T-helper 1 cell (primary cell): Measurements from ENCODE around the gene SHMT1.
"Not testable (repeated sequence)": the region's sequence is repeated elsewhere in the genome, so short reads cannot be mapped to it uniquely, and the experiment has no call there.

Experiments
- DNase-seq, 5 donors: peaks; one replicate each; pipeline ENCODE4 v3.0.0-alpha.2; 2012 to 2020
- total RNA-seq, 4 donors: gene quantifications; one replicate each; lab custom pipeline; 2026; lab: John Stamatoyannopoulos, UW

Gene SHMT1
- total RNA-seq: 7.3 to 12.4 (median 8.3) reads per million in 4 donors

DNA sequence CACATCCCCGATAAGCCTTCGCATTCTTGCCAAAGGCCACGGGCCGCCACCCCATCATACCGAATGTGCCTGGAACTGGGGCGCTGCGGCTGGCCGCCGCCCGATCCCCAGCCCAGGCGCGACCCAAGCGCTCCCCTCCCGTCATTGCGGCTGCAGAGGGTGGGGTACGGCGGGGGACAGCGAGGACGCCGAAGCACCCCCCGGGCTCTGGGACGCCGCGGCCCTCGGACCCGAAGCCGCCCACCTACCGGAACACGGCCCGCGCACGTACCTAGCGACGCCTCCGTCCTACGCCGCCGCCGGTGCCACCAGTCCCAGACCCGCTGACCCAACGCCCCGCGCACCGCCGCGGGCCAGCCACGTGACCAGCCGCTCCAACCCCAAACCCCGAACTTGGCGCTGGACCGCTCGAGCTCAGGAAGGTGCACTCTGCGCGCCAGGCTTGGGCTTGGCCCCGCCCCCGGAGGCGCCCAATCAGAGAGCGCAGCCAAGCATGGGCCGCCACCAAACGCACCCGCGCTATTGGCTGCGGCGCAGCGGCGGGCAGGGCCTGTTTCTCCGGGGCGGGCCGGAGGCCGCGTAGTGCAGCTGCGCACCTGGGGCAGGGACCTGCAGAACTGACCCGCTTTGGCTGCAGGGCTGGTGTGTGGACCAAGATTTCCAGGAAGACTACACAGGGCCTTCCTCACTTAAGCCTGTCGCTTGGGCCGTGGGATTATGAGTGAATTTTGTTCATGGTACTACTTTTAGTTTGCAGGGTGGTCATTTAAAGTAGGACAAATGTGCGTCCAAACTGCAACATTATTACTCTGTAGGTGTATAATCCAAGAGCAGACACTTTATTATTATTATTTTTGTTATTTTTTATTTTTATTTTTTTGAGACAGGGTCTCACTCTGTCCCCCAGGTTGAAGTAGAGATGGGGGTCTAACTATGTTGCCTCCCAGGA, at the start of gene SHMT1:
TSS of gene SHMT1 (minus strand) at position 450 of the 949 bp plus-strand sequence. CDS start 7,569 bp downstream, outside the sequence.
- peak; percentile 82 to 93 (median 87) for DNase-seq

DNA sequence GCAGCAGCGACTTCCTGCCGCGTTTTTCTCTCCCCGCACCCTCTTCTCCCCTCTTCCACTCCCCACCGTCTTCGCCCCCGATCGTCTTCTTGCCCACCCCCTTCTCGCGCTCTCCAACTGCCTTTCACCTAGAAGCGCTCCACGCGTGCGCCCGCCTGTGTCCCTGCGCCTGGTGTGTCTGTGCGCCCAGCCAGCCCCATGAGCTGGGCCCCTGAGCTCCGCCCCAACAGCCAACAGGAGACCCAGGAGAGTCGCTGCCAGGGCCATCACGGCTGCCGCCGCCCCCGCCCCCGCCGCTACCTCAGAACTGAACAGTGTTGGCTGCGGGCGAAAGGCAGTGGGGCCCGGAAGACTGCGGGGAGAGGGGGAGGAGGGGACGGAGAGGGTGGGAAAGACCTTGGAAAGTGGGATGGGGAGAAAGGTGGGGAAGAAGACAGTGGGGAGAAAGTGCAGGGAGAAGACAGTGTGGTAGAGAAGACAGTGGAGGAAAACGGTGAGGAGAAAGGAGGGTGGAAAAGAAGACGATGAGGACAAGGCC, 48.7 kb upstream of the SHMT1 start:
- DNase-seq: not testable (repeated sequence)

DNA sequence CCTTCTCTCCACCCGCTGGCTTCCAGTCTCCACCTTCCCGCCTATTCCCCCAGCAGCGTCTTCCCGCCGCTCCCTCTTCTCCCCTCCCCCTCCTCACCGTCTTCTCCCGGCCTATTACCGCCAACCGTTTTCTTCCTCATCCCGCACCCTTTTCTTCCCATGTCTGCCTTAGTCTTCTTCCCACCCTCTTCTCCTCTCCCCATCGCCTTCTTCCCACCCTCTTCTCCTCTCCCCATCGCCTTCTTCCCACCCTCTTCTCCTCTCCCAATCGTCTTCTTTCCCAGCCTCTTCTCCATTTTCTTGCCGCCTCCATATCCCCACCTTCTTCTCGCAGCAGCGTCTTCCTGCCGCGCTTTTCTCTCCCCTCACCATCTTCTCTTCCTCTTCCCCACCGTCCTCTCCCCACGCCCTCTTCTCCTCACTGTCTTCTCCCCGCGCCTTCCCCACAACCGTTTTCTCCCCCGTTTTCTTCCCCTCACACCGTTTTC, 48.1 kb upstream of the SHMT1 start:
- DNase-seq: peak in 1 of 5 donors; percentile 18

DNA sequence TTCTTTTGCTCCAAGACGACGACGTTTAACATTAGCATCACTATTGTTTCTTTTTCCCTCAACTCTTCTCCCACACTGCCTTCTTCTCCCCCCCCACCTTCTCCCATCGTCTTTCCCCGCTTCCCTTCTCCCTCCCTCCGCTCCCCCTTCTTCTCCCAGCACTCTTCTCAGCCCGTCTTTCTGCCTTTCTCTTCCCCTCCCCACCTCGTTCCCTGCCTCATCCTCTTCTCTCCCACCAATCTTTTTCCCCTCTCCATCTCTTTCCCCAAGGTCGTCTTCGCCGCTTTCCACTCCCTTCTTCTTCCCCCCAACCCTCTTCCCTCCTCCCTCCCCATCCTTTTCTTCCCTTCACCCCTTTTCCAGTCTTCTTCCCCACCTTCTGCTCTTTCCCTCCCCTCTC, 47.4 kb upstream of the SHMT1 start:
- not testable (repeated sequence) for DNase-seq

GRCh38 chr17:18409321-18409720, 46.0 kb upstream of the SHMT1 start:
- DNase-seq: not testable (repeated sequence)

DNA sequence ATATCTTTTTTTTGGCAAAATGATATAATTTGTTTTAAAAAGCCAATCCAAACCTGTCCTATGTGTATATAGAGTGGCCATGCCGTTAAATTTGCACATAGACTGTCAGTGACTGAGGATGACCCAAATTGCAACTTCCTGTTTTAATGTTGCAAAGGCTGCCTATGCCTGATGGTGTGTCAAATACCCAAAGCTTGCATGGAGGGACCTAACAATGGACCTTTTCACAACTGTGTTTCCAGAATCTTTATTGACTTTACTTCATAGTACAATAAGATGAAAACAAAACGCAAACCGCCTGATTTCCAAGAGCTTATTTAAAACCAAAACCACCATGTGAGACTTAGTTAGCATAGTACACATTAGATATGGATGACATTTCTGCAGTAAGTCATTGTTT, 45.6 kb upstream of the SHMT1 start:
- not testable (repeated sequence) for DNase-seq

- DNase-seq: not testable (repeated sequence)
Observed at GRCh38 chr17:18403604-18404003, 40.3 kb upstream of the SHMT1 start.

DNA sequence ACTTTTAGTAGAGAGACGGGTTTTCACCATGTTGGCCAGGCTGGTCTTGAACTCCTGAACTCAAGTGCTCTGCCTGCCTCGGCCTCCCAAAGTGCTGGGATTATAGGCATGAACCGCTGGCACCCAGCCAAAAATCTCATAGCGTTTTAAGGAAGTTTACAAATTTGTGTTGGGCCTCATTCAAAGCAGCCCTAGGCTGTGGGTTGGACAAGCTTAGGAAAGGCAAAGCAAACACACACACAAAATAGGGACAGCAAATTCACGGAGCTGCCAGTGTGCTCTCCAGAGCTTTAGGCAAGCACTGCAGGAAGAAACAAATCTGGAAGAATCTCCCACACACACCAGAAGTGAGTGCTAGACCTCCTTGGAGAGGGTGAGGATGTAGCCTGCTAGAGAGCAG, 39.8 kb upstream of the SHMT1 start:
- DNase-seq: not testable (repeated sequence)

GRCh38 chr17:18401872-18402590, 38.7 kb upstream of the SHMT1 start:
- not testable (repeated sequence) for DNase-seq

- not testable (repeated sequence) for DNase-seq
Observed at GRCh38 chr17:18388728-18389127, 25.4 kb upstream of the SHMT1 start.

- DNase-seq: not testable (repeated sequence)
Observed at GRCh38 chr17:18388266-18388665, 24.9 kb upstream of the SHMT1 start.

DNA sequence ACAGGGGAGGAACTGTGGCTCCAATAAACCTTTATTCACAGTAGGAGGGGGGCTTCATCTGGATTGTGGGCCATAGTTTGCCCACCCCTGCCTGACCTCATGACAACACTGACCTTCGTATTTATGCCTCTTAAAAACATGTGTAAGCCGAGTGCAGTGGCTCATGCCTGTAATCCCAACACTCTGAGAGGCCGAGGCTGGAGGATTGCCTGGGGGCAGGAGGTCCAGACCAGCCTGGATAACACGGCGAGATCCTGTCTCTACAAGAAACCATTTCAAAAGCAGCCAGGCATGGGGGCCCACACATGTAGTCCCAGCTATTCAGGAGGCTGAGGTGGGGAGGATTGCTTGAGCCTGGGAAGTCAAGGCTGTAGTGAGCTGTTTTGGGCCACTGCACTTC, 24.2 kb upstream of the SHMT1 start:
- not testable (repeated sequence) for DNase-seq

DNA sequence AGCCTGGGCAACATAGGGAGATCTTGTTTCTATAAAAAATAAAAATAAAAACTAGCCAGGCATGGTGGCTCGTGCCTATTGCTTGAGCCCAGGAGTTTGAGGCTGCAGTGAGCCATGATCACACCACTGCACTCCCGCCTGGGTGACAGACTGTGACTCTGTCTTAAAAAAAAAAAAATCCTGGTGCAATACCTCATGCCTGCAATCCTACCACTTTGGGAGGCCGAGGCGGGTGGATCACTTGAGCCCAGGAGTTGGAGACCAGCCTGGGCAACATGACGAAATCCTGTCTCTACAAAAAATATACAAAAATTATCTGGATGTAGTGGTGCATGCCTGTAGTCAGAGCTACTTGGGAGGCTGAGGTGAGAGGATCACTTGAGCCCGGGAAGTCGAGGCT, 20.9 kb upstream of the SHMT1 start:
- not testable (repeated sequence) for DNase-seq

- not testable (repeated sequence) for DNase-seq
Observed at GRCh38 chr17:18383079-18383481, 19.7 kb upstream of the SHMT1 start.

- DNase-seq: no peak
Observed at GRCh38 chr17:18382441-18383078, 19.2 kb upstream of the SHMT1 start.

DNA sequence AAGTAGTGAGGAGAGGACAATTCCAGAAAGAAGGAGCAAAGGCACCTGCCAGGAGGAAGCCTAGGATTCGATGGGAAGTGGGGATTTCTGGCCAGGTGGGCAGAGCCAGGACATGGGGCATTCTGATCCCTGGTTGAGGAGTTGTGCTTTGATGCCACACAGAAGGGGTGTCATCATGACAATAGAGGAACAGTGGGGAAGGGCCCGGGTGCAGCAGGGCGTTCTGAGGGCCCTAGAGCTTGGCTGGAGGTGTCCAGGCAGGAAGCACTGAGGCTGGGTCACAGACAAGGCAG, 18.5 kb upstream of the SHMT1 start:
- DNase-seq: no peak

DNA sequence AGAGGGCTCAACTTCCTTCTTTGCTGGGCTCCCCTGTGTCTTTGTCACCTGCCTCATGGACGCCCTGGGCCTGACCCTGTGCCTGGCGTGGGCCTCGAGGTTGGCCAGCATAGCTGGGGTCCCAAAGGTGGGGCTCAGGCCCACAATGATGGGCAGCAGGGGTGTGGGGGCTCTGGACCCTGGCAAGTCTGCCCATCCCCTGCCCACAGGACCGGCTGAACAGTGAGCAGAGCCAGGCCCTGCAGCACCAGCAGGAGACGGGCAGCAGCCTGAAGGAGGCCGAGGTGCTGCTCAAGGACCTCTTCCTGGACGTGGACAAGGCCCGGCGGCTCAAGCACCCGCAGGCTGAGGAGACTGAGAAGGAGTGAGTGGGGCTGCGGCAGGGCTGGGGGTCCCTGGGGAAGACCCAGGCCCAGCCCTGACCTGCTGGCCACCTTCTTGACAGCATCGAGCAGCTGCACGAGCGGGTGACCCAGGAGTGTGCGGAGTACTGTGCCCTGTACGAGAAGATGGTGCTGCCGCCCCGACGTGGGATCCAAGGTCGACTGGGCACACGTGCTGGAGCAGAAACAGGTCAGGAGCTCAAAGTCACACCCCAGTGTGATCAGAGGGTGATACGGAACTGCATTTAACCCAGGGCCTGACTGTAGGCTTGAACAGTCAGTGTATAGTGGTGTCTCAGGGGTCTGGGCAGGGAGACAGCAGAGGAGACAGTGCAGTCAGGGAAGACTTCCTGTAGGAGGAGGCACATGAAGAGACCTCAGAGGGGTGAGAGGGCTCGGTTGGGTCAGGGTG, 18.0 kb upstream of the SHMT1 start:
- no peak for DNase-seq

GRCh38 chr17:18380471-18381157, 17.3 kb upstream of the SHMT1 start:
- DNase-seq: no peak

DNA sequence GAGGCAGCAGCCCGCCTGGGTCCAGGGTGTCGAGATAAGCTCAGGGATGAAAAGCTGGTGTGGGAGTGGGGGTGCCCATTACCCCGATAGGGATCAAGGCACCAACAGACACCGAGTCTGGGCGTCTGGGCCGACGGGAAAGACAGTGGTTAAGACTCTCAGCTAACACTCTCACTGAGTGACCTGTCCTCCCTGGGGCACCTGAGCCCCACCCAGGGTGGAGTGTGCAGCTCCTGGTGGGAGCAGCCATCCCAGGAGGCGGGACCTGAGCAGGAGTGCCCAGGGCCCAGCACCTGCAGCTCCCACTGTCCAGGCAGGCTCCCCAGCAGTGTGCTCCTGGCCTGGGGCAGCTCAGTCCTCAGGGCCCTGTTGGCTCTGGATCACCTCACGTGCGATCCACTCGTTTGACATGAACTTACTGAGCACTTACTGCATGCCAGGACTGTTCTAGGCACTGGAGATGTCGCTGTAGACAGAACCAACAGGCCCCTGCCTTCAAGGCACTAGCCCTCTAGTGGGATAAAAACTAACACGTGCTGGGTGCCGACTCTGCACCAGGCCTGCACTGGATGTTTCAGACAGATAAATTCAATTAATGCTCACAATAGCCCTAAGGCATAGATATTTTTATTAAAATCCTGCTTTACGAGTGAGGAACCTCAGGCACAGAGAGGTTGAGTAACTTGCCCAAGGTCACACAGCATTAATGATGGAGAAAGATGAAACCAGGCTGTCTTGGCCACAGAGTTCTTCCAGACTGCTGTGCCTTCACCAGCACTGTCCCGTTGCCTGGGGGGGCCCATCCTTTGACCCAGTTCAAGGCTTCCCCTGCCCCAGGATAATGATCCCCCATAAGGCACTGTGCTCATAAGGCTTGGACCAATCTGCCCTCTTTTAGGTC, 16.1 kb upstream of the SHMT1 start:
- DNase-seq: no peak

DNA sequence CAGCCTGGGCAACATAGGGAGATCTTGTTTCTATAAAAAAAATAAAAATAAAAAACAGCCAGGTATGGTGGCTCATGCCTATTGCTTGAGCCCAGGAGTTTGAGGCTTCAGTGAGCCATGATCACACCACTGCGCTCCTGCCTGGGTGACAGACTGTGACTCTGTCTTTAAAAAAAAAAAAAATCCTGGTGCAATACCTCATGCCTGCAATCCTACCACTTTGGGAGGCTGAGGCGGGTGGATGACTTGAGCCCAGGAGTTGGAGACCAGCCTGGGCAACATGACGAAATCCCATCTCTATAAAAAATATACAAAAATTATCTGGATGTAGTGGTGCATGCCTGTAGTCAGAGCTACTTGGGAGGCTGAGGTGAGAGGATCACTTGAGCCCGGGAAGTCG, 15.3 kb upstream of the SHMT1 start:
- DNase-seq: not testable (repeated sequence)
